HFFc6 (cell line): Measurements from ENCODE around the gene C1orf94. TPM values are rescaled to one million over a fixed set of nuclear protein-coding genes. Genes with fewer than 3 reads are reported as not detected.

Source experiments
- DNase-seq: peaks from one replicate; pipeline ENCODE4 v3.0.0-alpha.2; 2018
- H3K27ac Mint-ChIP-seq: 2 replicates; pipeline ENCODE4 v1.8.0; 2020; ENCODE audit warnings: mild to moderate bottlenecking, mixed read lengths
- H3K27me3 Mint-ChIP-seq: 2 replicates; pipeline ENCODE4 v1.8.0; 2021; ENCODE audit warnings: mild to moderate bottlenecking, moderate library complexity, mixed read lengths; ENCODE audit not compliant: insufficient read depth
- H3K36me3 Mint-ChIP-seq: 2 replicates; pipeline ENCODE4 v1.8.0; 2021; ENCODE audit warnings: low read depth, mixed read lengths
- H3K4me1 Mint-ChIP-seq: 2 replicates; pipeline ENCODE4 v1.8.0; 2020; ENCODE audit warnings: low read depth, mixed read lengths
- H3K4me3 Mint-ChIP-seq: 2 replicates; pipeline ENCODE4 v1.8.0; 2020; ENCODE audit warnings: mild to moderate bottlenecking, moderate library complexity, mixed read lengths
- H3K9me3 Mint-ChIP-seq: 2 replicates; pipeline ENCODE4 v1.8.0; 2020; ENCODE audit warnings: mild to moderate bottlenecking, mixed read lengths
- CTCF ChIP-seq: fragments of 200-600 bp; sonication (generic); IDR thresholded peaks from 2 replicates; pipeline ENCODE4 v1.5.0; 2021; ENCODE audit warnings: antibody characterized with exemption, mild to moderate bottlenecking
- total RNA-seq, 6 experiments: library from RNA; stranded (reverse); fragmentation: NEBNext Ultra II Directional; extraction: Animal tissue kit (Norgen Biotek cat#: 25700); gene quantifications; 2 replicates in 1 of 6; 3 replicates in 5 of 6; pipeline ENCODE4 v1.2.3, GENCODE V29; 2021

The C1orf94 gene
- total RNA-seq, 6 experiments from 2014 or later: not detected

- Mint-ChIP-seq H3K27me3 (peaks cover 5% of the 10 kb centered on the region; the same call in 1 of the 2 replicates), H3K4me3 (no peak overlapping the region), H3K4me1 (no peaks in the 10 kb centered on the region), H3K9me3 (peaks cover 21% of the 10 kb centered on the region), H3K36me3 (no peaks in the 10 kb centered on the region), H3K27ac (no peak overlapping the region)
- no peak for TF ChIP-seq CTCF
- no peak for DNase-seq
These were observed 59.4 kb downstream of the C1orf94 start for GRCh38 chr1:34236089-34236488.

GRCh38 chr1:34237151-34237815 lies 60.6 kb downstream of the C1orf94 start:
- peaks cover 25% of the 10 kb centered on the region for H3K9me3 Mint-ChIP-seq
- peaks cover 5% of the 10 kb centered on the region; the same call in 1 of the 2 replicates for H3K27me3 Mint-ChIP-seq
- no peak overlapping the region for H3K27ac Mint-ChIP-seq
- H3K4me1 Mint-ChIP-seq: no peaks in the 10 kb centered on the region
- no peak for DNase-seq
- H3K36me3 Mint-ChIP-seq: no peaks in the 10 kb centered on the region
- H3K4me3 Mint-ChIP-seq: no peak overlapping the region
- no peak for TF ChIP-seq CTCF

- no peaks in the 10 kb centered on the region for H3K36me3 Mint-ChIP-seq
- DNase-seq: no peak
- H3K4me1 Mint-ChIP-seq: no peaks in the 10 kb centered on the region
- TF ChIP-seq CTCF: no peak
- no peak overlapping the region for H3K4me3 Mint-ChIP-seq
- H3K27me3 Mint-ChIP-seq: peaks cover 3% of the 10 kb centered on the region
- H3K9me3 Mint-ChIP-seq: peaks cover 35% of the 10 kb centered on the region
- no peak overlapping the region for H3K27ac Mint-ChIP-seq
These were observed 69.3 kb downstream of the C1orf94 start for GRCh38 chr1:34245967-34246366.

GRCh38 chr1:34250342-34250741 lies 73.6 kb downstream of the C1orf94 start:
- Mint-ChIP-seq H3K36me3 (no peaks in the 10 kb centered on the region), H3K4me3 (no peak overlapping the region), H3K9me3 (peaks cover 23% of the 10 kb centered on the region), H3K4me1 (no peaks in the 10 kb centered on the region), H3K27me3 (peaks cover 3% of the 10 kb centered on the region), H3K27ac (no peak overlapping the region)
- TF ChIP-seq CTCF: no peak
- DNase-seq: no peak

- no peak for TF ChIP-seq CTCF
- Mint-ChIP-seq H3K36me3 (no peaks in the 10 kb centered on the region), H3K4me1 (no peaks in the 10 kb centered on the region), H3K27me3 (peaks cover 13% of the 10 kb centered on the region), H3K9me3 (peaks cover 21% of the 10 kb centered on the region), H3K4me3 (no peak overlapping the region), H3K27ac (no peak overlapping the region)
- no peak for DNase-seq
These were observed 85.5 kb downstream of the C1orf94 start for GRCh38 chr1:34262023-34262853.
